GM19438 (cell line): Measurements from ENCODE around the gene VSNL1.
"Not testable (repeated sequence)": the region's sequence is repeated elsewhere in the genome, so short reads cannot be mapped to it uniquely, and the experiment has no call there.

Experiments
- ATAC-seq: cut with Tn5 transposase; IDR thresholded peaks from one replicate; pipeline ENCODE4 v1.9.1; 2021; ENCODE audit warnings: low read depth; ENCODE audit not compliant: unreplicated experiment

Gene VSNL1

DNA sequence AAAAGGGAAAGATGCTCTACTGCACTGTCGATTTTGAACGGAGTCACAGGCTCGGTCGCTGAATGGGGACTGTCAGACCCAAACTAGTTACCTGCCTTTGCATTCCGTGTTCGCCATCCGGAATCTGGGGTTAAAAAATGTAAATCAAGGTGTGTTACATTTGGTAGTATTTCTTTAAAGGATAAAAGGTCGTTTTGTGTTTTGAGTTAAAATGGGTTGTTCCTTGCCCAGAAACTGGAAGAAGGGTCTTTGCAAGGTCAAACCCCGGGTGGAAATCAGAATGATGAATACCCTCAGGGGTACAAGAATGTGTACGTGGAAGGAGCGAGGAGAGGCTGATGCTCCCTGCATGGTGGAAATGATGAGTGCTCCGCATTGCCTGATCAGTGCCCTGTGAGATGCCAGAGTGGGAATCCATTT lies 1.0 kb downstream of the VSNL1 start:
- no peak for ATAC-seq

- no peak for ATAC-seq
Observed at GRCh38 chr2:17542471-17542870, 2.0 kb downstream of the VSNL1 start.

- ATAC-seq = no peak
Observed at GRCh38 chr2:17543131-17543660, 2.7 kb downstream of the VSNL1 start.

- ATAC-seq = no peak
Observed at GRCh38 chr2:17543848-17544247, 3.4 kb downstream of the VSNL1 start.

GRCh38 chr2:17544256-17544655 lies 3.8 kb downstream of the VSNL1 start:
- ATAC-seq = no peak

DNA sequence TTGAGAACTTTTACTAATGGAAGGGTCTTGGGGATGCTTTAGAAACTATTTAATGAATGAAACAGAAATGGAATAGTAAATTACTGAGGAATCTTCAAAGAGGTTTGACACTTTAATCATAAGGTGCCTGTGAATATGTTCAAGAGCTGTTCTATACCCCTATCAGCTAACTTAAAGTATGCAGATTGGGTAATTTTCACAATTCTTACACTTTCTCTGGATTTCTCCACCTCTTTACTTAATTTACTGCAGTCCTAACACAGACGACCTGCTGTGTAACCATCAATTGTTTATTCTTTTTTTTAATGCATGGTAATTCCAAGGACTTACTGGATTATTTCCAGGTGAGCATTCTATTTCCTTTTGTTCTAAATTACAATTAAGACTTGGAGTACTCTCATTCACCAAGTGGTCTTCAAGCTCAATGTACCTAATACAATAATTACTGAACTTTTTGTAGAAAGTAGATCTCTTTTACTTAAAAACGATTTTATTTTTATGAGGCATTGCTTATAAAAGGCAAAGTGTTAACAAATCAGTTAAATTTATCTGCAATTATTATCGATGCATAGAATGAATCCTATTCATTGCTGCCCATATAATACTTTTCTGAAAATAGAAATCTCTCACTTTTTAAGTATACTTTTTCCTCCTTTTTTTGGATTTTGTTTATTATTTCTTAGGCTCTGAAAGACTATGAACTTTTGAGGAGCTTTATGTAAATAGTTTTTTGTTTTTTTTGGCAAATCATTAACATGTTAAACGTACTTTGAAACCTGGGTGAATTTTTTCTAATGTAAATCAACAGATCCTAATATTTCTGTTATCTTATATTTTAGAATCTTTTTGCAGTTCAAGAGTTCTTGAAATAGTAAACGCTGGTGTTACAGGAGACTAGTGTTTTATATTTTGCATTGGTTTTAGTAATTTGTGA lies 5.5 kb downstream of the VSNL1 start:
- ATAC-seq = no peak

DNA sequence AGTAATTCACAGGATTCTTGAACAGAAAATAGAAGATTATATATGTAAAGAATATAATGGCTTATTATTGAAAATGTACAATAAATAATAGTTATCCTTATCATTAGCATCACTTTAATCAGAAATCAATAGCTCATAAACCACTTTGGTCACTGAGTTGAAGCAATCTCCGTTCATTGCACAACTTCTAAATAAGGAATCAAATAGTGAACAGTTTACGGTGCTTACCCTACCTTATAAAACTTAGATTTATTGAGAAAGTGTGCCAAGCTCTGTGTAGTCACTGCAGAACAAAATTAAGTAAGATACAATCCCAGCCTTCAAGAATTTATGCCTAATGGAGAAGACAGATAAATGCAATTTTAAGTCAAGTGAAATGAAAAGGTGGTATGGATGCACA lies 6.7 kb downstream of the VSNL1 start:
- ATAC-seq = no peak

GRCh38 chr2:17547737-17548136 lies 7.2 kb downstream of the VSNL1 start:
- no peak for ATAC-seq

- no peak for ATAC-seq
Observed at GRCh38 chr2:17550907-17551306, 10.4 kb downstream of the VSNL1 start.

GRCh38 chr2:17555150-17555549 lies 14.7 kb downstream of the VSNL1 start:
- ATAC-seq = no peak

GRCh38 chr2:17557596-17557995 lies 17.1 kb downstream of the VSNL1 start:
- ATAC-seq = no peak

DNA sequence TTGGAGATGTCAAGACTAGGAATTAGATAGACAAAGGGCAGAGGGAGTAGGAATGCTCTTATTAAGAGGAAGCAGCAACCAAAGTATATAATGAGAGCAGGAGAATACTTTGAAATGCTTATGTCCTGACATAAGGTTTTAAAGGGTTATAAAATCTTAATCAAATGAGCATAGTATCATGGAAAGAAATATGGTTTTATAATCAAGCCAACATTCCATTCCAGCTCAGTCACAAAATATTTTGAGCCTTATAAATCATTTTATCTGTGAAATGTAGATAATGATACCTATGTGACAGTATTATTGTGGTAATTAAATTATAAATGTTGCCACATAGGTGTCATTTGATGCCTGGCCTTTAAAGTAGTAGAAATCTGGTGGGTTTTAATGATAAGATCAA lies 17.6 kb downstream of the VSNL1 start:
- ATAC-seq = no peak

DNA sequence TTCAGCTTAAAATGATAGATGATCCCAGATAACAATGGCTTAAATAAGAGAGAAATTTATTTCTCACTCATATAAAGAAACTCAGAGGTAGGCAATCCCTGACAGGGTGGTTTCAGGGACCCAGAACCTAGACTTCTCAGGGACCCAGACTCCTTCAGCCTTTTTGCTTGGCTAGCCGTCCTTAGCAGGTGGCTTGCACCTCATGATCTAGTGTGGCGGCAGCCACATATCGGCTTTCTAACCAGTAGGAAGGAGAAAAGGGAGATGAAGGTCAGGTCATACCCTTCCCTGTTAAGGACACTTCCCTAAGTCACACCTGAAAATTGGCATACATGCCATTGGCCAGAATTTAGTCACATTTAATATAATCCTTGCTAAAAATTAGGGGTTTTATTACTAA lies 18.4 kb downstream of the VSNL1 start:
- no peak for ATAC-seq

- not testable (repeated sequence) for ATAC-seq
Observed at GRCh38 chr2:17565726-17566125, 25.2 kb downstream of the VSNL1 start.

- no peak for ATAC-seq
Observed at GRCh38 chr2:17571681-17572080, 31.2 kb downstream of the VSNL1 start.

- no peak for ATAC-seq
Observed at GRCh38 chr2:17573085-17573803, 32.7 kb downstream of the VSNL1 start.

DNA sequence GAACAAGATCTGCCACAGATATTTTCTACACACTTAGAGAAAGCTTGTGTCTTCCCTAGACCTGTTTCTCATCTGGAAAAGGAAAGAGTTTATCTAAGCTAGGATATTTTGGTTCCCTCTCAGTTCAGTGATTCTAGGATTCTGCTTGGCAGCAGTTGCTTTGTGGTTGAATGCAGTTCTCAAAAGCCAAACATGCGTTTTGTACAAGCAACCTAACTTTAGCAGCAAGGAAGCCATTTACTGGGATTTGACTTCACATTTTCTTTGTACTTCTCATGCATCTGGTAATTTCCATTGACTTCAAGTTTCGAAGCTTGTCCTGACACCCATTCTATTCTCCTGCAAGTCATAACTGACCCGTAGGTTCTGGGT lies 33.3 kb downstream of the VSNL1 start:
- ATAC-seq = no peak

GRCh38 chr2:17574406-17575073 lies 34.0 kb downstream of the VSNL1 start:
- no peak for ATAC-seq

- ATAC-seq = no peak
Observed at GRCh38 chr2:17576802-17577201, 36.3 kb downstream of the VSNL1 start.

DNA sequence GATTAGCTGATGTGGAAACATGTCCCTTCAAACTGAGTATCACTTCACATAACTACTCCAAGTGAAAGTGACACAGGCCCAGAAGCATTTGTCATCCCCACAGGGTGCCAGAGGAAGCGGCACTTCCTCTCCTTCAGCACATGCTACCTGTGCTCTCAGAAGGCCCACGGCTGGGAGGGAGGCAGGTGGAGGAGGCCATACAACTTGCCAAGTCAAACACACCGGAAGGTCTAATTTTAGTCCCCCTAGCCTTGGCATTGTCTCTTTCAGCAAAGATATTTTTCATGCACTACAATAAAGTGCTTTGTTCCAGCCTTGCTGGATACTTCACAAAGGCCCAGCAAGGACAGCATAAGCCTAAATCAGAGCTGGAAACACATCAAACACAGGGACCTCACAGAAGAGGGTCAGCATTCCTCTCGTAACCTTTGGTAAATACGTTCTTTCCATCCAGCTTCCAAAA lies 38.0 kb downstream of the VSNL1 start:
- ATAC-seq = no peak
